GM18867 (cell line): ENCODE results near the gene HTT-AS.
"Not testable (repeated sequence)": the region's sequence is repeated elsewhere in the genome, so short reads cannot be mapped to it uniquely, and the experiment has no call there.

ENCODE experiments used
- ATAC-seq: cut with Tn5 transposase; IDR thresholded peaks from one replicate; pipeline ENCODE4 v1.9.1; 2021; ENCODE audit warnings: mild to moderate bottlenecking, moderate library complexity; ENCODE audit not compliant: unreplicated experiment

The HTT-AS gene

DNA sequence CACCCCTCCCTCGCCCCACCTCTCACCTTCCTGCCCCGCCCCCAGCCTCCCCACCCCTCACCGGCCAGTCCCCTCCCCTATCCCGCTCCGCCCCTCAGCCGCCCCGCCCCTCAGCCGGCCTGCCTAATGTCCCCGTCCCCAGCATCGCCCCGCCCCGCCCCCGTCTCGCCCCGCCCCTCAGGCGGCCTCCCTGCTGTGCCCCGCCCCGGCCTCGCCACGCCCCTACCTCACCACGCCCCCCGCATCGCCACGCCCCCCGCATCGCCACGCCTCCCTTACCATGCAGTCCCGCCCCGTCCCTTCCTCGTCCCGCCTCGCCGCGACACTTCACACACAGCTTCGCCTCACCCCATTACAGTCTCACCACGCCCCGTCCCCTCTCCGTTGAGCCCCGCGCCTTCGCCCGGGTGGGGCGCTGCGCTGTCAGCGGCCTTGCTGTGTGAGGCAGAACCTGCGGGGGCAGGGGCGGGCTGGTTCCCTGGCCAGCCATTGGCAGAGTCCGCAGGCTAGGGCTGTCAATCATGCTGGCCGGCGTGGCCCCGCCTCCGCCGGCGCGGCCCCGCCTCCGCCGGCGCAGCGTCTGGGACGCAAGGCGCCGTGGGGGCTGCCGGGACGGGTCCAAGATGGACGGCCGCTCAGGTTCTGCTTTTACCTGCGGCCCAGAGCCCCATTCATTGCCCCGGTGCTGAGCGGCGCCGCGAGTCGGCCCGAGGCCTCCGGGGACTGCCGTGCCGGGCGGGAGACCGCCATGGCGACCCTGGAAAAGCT is at the start of gene HTT-AS, which contains the start of gene HTT:
Gene HTT-AS (minus strand): TSS at position 461 of the 768 bp plus-strand sequence.
Gene HTT (plus strand): TSS at position 604 of the 768 bp plus-strand sequence. CDS start 145 bp downstream, at position 749.
- peak; percentile 81 for ATAC-seq

DNA sequence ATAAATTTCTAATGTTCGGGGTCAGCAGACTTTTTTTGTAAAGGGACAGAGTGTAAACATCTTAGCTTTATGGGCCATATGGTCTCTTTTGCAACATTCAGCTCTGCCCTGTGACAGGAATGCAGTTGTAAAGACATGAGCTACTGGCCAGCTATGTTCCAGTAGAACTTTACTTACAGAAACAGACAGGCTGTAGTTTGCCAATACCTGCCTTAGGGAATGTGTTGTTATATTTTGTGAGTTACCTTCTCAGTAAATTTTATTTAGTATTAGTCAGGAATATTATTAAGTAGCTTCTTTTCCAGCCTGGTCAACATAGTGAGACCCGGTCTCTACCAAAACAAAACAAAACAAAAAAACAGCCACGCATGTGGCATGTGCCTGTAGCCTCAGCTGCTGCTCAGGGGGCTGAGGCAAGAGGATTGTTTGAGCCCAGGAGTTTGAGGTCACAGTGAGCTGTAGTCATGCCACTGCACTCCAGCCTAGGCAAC is 48.9 kb upstream of the HTT-AS start:
- no peak for ATAC-seq

DNA sequence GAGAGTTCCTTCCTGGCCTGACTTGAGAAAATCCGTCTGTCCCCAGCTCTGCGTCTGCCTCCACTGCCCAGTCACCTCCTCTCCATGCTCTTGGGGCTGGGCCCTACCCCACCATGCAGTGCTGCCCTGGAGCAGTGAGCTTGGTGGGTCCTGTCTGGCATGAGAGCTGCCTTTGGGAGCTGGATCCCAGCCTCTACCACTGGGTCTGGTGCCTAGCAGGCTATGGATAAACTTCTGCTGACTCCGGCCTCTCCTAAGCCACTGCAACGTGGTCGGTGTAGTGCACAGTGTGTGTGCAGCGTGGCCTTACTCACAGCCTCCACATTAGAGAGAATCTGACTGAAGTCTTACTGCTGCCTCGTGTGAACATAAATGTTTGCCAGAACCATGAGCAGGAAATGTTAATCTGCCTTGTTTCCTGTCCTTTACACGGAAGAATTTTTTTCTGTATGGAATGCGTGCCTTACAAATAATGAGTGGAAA is 47.8 kb upstream of the HTT-AS start:
- ATAC-seq = no peak

DNA sequence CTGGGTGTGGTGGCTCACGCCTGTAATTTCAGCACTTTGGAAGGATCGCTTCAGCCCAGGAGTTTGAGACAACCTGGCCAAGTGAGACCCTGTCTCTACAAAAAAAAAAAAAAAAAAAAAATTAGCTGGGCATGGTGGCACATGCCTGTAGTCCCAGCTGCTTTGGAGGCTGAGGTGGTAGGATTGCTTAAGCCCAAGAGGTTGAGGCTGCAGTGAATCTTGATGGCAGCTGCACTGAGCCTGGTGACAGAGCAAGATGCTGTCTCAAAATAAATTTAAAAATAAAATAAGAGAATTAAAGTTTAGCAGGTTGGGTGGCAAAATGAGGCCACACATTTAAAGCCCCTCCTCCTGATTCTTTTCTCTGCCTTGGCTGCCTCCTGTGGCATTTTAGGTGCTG is 47.3 kb upstream of the HTT-AS start:
- no peak for ATAC-seq

DNA sequence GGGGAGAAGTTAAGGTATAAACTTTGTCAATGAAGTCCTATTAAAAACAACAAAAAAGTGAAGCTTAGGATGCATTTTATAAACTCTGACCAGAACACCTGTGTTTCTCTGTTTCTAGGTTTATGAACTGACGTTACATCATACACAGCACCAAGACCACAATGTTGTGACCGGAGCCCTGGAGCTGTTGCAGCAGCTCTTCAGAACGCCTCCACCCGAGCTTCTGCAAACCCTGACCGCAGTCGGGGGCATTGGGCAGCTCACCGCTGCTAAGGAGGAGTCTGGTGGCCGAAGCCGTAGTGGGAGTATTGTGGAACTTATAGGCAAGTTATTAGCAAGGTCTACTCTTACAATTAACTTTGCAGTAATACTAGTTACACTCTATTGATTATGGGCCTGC is 46.8 kb upstream of the HTT-AS start:
- ATAC-seq = no peak

DNA sequence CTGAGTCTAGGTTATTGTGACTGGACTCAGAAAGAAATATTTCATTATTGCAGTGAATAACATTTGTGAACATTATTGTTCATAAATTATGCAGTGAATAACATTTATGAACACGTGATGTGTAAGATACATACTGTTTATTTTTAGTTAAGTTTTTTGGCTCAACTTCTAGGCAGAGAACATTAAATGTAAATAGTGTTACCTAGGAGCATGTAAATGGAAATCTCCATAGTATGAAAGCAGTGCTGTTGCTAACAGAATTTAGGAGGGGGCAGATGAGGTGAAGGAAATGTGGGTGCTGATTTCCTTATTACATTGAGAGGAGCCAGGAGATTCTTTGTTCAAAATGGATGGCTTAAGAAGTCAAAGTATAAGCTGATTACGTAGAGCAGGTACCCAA is 45.1 kb upstream of the HTT-AS start:
- ATAC-seq = no peak

DNA sequence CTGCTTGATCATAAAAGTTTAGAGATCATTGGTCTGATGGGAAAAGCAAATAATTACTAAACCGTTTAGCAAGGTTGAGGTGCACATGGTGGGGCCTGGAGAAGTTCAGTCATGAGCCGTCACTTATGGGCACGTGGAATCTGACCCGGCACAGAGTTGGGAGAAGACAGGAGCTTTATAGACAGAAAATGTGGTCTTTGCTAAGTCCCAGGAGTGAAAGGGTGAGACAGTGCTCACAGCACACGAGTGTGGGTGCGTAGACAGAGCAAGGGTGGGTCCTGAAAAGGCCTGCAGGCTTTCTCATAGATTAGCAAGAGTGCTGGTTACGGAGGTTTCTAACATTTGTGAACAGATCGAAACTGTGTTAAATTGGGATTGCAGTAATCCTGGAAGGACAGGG is 44.0 kb upstream of the HTT-AS start:
- no peak for ATAC-seq

DNA sequence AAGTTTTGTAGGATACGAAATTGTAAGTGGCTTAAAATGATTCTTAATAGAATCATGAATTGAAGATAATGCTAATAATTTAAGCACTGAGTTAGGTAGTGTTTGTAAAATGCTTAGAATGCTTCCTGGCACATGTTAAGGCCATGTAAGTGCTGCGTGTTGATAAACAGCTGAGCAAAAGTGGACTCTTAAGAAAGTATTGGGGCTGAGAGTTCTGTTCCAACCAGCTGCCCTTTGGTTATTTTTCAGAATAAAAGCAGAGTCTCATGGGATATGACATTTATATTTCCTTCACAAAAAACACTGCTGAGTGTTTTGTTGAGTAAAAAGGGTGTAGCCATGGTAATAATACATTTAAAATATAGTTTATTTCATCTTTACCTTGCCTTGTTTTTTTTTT is 42.6 kb upstream of the HTT-AS start:
- ATAC-seq = no peak

DNA sequence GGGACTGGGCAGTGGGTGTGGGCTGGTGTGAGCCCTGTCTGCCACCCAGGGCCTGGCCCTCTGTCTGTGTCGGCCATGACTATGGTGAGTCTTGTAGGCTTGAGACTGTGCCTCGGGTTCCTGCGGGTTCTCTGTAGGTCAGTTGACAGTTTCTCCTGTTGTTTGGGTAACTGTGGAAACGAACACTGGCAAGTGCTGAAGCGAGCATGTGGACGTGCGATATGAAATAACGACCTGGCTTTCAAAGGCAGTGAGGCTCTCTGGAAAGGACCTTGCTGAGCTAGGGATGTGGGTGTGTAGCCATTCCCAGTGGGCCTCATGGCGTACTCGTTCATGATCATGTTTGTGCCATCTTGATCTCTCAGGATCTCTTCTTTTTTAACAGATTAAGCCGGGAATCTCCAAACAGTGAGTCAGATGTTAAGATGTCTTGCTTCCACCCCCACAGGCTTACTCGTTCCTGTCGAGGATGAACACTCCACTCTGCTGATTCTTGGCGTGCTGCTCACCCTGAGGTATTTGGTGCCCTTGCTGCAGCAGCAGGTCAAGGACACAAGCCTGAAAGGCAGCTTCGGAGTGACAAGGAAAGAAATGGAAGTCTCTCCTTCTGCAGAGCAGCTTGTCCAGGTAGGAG is 41.4 kb upstream of the HTT-AS start:
- ATAC-seq = no peak

DNA sequence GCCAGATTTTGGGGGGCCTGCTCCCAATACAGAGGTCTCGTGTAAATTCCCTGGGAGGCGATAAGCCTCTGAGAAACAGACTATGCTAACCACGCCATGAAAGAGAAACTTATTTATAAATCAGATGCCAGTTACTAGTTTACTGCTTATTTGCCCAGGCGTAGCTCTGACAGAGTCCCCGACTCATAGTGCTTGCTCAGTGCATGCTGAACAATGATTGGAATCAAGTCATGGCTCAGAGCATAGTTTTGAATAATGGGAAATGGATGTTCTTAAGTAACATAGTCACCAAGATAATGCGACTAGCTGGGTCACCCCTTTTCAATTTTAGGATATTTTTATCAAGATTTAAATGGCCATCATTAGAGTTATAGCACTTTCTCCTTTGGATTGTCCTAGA is 40.0 kb upstream of the HTT-AS start:
- no peak for ATAC-seq

DNA sequence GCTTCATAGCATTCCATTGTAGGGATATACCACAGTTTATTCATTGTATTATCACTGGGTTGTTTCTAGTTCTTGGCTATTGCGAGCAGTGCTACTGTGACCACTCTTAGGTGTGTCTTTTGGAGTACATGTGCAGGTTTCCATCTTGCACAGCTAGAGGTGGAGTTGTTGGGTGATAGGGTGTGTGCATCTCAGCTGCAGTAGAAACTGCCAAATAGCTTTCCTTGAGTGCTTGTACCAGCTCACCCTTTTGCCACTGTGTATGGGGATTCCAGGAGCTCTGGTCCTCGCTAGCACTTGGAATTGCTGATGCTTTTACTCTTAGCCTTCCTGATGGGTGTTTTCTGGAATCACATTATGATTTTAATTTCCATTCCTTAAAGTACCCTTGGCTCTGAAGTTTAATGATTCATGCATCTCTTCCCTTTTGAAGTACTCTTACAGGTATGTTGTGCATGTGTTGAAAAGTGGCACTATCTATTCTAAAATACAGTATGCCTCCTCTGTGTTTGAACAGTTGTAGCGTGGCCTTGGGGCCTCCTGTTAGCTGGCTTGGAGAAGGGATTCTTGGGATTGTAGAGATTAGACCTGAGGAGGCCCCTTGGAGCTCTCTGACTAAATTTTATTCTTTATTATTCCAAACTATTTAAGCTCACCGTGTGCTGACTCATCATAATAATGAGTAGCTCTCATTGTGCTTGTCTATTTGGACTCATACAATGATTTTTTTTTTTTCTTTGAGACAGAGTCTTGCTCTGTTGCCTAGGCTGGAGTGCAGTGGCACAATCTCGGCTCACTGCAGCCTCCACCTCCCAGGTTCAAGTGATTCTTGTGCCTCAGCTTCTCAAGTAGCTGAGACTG is 38.5 kb upstream of the HTT-AS start:
- ATAC-seq = no peak

DNA sequence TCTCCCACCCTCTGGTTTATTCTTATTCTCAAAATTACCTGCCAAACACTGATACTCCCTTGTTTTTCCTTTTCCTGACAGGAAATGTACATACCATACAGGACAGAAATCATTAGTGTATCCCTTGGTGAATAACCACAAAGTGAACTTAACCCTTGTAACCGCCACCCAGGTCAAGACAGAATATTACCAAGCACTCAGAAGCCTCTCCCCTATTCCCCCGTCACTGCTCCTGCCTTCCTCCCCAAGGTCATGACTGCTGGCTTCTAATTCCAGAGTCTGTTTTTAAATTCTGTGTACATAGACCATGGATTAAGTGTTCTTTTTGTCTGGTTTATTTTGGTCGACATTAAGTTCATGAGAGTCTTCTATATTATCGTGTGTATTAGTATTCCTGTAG is 37.9 kb upstream of the HTT-AS start:
- no peak for ATAC-seq

DNA sequence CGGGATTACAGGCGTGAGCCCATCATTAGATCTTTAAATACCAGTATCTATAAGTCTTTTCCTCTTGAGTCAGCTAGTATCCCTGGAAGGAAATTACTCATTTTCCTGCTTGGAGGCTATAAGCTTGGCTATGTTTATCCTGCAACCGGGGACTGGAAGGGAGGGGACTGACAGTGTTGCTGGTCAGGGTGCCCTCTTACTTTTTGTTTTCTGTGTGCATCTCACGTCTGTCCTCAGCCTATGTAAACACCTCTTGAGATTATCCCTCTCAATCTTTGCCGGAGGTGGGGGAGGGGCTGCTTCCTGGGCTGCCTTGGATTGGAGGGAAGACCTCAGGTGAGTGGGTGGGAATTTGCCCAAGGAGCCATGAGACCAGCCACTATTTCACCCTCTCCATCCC is 37.1 kb upstream of the HTT-AS start:
- no peak for ATAC-seq

DNA sequence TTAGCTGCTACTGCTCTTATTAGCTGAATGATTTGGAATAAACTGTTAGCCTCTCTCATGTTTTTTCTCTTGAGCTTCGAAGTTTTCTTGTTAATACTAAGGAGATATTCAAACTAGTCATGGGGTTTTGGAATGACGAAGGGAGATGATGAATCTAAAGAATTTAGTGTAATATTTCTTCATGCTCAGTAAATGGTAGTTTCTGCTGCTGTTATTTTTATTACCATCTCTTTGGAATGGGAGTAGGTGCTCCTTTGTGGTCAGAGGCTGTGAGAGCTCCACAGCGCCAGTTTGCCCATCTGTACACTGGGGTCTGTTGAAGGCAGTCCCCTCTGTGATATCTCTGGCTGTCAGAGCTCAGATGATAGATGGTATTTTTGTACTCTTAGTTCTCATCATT is 33.9 kb upstream of the HTT-AS start:
- ATAC-seq = no peak

DNA sequence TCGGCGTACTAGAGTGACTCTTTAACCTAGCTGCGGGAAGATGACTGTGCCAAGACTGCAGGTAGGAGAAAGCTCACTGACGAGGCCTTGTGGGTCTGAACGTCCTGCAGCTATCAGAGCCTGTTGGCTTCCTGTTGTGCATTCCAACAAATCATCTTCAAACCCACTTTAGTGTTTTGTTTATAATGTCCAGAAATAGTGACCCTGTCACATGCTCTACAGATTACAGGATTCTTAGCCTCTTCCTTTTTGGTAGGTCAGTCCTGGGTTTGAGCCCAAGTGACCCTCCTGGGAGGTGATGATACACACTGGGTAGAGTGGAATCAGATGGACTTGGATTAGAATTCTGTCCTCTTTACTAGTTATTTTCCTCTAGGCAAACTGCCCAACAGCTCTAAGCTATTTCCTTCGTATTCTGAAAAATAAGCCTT is 33.4 kb upstream of the HTT-AS start:
- ATAC-seq = no peak

DNA sequence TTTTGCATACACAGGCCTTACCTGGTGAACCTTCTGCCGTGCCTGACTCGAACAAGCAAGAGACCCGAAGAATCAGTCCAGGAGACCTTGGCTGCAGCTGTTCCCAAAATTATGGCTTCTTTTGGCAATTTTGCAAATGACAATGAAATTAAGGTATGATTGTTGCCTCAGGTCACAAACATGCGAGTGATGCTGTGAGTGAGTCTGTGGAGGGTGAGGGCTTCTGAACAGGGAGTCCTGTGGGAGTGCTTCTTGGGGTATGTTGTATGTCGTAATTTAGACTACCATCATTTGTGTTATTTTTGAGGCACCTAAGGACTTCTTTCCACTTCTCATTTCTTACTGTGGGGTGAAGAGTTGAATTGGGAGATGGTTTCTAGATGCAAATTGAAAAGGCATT is 32.9 kb upstream of the HTT-AS start:
- no peak for ATAC-seq

DNA sequence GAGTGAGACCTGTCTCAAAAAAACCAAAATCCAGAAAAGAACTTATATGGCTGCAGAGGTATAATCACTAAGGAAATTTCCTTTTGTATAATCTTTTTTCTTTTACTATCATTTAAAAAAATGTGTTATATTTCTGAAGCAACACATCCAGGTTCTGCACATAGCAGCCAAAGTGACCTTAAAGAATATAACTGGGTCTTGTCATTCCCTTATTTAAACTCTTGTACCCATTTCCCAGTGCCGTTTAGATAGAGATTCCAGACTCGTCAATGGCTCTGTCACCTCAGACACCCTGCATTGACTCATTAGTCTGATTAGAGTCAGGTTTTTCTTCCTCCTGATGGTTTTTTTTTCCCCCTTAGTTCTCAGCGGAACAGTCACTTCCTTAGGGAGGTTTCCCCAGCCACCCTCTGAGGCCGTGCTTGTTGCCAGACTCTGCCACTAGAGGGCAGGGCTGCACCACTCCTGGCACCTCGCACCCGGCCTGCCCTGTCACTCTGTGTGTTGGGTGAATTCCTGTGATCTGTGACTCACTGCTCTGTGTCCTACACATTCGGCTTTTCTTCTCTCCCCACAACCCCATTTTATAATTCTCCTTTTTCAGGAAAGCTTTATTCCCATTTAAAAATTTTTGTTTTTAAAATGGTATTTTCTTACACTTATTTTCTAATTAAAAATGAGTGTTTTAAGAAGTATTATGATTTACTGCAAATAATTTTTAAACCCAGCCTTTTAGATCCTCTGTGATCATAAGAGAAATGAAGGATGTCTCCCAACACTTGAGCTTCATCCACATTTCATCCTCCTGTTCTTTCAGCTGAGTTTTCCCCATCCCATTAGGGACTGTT is 32.2 kb upstream of the HTT-AS start:
- ATAC-seq = peak; percentile 86

DNA sequence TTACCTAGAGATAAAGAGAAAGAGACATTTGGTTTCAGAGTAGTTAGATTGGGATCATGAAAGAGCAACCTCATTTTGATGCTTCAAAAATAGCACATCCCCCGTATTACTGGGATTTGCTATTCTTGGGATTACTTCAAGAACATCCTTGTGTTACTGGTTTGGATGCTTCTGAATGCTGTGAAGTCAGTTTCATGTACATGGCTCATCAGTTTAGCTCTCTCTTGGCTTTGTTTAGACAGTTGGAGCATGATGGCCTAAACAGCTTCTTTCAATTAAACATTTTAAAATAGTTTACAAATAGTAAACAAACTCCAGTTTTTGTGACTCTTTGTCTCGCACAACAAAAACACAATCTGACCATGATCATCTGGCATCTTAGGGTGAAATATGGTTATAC is 24.0 kb upstream of the HTT-AS start:
- ATAC-seq = no peak

DNA sequence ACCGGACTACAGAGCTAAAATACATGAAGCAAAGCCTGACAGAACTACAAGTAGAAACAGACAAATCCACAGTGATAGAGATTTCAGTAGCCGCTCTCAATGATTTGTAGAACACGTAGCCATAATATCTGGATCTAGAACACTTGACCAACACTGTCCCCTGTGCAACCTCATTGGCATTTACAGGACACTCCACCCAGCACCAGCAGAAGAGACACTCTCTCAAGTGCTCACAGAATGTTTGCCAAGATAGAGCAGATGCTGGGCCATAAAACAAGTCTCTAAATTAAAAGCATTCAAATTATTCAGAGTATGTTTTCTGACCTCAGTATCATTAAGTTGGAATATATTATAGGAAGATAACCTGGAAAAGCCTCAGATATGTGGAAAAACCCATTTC is 21.9 kb upstream of the HTT-AS start:
- ATAC-seq = no peak

DNA sequence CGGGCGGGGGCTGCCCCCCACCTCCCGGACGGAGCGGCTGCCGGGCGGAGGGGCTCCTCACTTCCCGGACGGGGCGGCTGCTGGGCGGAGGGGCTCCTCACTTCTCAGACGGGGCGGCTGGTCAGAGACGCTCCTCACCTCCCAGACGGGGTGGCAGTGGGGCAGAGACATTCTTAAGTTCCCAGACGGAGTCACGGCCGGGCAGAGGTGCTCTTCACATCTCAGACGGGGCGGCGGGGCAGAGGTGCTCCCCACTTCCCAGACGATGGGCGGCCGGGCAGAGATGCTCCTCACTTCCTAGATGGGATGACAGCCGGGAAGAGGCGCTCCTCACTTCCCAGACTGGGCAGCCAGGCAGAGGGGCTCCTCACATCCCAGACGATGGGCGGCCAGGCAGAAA is 20.4 kb upstream of the HTT-AS start:
- not testable (repeated sequence) for ATAC-seq
